Measurements from ENCODE around the gene ETV1.

- TF ChIP-seq CTCF (IDR thresholded peaks at IDR 0.05) (no peak), POLR2A (IDR thresholded peaks at IDR 0.05) (no peak)
These were observed 9.4 kb upstream of the ETV1 start for GRCh38 chr7:13998866-13999265.
